GM21423 (cell line): ENCODE measurements around the gene ARID3A.
"Not testable (repeated sequence)": the region's sequence is repeated elsewhere in the genome, so short reads cannot be mapped to it uniquely, and the experiment has no call there.

ENCODE experiments used
- ATAC-seq: cut with Tn5 transposase; IDR thresholded peaks from one replicate; pipeline ENCODE4 v1.9.1; 2021; ENCODE audit warnings: mild to moderate bottlenecking, moderate library complexity; ENCODE audit not compliant: unreplicated experiment

ARID3A gene

DNA sequence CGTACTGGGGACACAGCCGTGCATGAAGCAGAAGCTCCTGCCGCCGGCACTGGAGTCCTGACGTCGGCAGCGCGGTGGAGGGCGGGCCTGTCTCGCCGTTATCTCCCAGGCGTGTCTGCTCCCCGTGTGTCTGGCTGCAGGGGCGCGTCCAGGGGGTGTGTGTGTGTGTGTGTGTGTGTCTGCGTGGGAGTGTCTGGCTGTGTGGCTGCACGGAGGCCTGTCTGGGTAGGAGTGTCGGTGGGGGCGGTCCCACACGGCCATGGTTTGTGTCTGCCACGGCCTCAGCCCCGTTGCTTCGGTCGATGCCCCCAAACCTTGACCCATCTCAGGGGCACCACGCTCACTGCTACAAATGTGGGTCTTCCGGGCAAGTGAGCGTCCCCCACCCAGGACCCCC is 18.3 kb downstream of the ARID3A start:
- ATAC-seq = no peak

DNA sequence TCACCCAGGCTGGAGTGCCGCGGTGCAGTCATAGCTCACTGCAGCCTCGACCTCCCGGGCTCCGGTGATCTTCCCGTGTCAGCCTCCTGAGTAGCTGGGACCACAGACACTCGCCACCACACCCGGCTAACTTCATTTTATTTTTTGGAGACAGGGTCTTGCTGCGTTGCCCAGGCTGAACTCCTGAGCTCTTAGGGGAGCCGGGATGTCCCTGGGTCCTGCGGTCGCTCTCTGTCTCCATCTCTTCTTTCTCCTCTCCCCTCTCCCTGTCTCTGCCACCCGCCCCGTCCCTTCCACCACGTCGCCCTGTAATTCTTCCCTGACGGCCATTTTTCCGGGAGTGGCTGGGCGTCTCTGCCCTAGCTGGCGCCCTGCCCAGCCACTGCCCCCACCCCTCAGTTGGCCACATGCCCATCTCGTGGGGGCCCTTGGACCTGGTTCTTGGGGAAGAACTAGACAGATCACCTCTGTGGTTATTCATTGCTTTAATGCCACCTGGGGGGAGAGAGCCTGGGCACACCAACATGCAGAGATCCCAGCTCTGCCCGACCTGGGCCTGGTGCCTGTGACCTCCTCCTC is 18.9 kb downstream of the ARID3A start:
- no peak for ATAC-seq

DNA sequence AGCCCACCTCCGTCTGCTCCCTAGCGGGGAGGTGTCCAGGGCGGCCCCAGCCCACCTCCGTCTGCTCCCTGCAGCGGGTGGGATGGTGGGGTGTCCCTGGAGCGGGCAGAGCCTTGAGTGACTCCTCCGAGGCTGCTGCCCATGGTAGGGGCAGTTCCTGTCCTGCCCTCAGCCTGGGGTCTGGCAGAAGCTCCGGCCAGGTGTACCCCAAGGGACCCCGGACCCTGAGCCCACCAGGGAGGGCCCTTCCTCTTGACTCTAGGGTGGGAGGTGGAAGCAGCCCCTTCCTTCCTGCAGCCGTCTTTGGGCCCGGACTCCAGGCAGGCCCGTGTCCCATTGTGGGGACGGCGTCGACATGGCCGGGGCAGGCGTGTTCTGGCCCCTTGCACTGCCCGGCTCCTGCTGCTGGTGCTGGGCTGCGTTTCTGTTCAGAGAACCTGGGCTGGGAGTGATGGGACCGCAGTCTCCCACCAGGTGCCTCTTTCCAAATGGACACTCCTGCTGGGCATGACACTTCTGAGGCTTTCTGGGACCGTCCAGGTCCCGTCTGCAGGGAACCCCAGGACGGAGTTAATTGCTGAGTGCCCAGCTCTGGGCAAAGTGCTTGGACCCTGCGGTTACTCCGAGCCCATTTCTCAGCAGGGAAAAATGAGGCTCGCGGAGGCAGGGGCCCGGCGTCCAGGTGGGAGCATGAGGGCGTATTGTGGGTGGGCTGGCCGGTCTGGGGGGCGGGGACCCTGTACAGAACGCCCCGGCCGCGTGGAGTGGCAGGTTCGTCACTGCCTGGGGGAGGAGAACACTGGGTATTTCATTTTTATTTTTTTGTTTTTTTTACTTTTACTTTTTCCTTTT is 19.8 kb downstream of the ARID3A start:
- ATAC-seq = no peak

DNA sequence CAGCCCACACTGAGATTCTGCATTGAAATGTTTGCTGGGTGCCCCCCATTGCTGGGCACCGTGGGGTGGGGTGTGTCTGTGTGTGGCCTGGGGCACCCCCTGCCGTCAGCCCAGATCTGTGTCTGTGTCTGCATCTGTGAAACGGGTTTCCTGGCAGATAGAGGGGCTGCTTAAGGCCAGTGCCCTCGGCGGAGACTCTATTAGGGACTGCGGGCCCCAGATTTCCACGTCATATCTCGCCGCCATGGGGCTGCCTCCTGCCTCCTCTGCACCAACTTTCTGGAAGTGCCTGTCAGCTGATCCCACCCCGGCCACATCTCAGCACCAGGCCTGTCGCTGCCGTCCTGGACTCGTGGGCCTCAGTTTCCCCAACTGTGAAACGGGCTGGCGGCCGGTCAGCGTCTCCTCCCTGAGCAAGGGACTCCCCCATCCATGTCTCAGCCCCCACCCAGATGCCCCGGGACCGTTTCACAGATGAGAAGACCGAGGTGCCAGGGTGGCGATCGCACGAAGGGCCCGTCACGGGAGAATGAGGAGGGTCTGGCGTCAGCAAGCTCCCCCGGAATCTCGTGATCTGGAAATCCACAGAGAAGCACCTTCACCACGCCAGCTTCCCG is 21.4 kb downstream of the ARID3A start:
- ATAC-seq = peak; percentile 15

DNA sequence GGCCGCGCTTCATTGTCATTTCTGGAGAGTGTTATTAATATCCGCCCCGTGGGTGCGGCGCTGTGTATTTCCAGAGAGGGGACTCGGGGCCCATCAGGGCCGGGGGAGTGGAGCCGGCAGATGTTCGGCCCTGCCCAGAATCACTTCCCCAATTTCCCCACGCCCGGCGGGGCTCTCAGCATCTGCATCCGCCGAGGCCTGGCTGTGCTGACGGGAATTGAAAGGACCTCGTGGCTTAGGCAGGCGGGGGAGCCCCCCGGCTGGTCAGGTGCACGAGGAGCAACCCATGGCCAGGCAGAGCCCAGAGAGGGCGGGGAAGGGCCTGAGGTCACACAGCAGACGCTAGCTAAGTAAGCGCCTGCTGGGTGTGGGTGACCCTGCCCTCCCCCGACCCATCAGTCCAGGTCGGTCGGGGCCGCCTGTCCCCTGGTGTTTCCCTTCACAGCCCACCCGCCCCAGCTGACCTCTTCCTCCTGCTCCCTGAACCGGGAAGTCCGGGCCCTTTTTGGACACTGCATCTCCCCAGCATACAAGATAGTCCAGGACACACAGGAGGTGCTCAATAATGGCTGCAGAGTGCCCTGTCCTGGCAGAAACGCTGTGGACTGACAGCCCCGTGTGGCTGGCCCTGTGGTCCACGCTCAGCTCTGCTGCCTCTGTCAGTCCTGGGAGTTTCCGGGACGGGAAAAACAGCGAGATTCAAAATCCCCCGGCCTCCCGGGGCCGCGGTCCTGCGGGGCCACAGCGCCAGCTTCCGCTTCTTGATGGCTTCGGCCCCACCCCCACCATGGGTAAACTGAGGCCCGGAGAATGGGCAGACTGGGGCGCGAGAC is 22.1 kb downstream of the ARID3A start:
- ATAC-seq = peak; percentile 73

DNA sequence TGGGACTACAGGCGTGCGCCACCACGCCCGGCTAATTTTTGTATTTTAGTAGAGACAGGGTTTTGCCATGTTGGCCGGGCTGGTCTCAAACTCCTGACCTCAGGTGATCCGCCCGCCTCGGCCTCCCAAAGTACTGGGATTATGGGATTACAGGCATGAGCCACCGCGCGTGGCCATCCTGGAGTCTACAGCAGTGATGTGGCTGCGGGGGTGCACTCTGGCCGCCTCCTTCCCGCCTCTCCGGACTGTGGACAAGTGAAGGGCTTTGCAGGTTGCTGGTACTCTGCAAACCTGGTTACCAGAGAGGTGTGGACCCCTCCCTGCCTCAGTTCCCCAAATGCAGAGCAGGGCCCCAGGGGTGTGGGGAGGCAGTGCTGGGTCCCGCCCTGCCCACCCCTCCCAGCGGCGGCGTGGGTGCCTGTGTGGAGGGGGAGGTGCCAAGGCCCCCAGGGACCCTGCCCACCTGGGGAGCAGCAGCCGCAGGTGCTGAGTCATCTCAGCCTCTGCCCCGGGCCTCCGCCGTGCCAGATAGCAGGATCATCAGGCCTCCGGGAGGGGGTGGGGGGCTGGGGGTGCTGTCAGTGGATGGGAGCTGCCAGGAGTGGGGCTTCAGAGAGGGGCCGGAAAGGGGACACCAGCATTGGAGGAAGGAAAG is 23.1 kb downstream of the ARID3A start:
- no peak for ATAC-seq

DNA sequence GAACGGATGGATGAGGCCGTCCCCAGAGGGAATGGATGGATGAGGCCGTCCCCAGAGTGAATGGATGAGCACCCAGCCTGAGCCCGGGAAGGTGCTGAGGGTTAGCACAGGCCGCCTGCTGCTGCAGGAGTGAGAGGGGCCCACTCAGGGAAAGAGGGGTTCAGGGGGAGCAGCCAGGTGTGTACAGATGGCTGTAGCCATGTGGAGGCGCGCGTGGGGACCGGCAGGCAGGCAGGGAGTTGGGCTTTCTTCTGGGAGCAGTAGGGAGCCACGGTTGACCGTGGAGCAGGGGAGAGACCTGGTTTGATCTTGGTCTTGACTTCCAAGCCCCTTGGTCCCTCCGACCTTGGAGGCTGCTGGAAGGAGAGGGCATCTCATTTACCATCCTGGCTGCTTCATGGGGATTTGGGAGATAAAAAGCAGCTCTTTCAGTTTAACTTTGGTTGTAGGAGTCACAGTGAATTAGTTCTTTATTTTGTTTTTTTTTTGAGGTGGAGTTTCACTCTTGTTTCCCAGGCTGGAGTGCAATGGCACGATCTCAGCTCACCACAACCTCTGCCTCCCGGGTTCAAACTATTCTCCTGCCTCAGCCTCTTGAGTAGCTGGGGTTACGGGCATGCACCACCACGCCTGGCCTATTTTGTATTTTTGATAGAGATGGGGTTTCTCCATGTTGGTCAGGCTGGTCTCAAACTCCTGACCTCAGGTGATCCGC is 24.7 kb downstream of the ARID3A start:
- no peak for ATAC-seq

DNA sequence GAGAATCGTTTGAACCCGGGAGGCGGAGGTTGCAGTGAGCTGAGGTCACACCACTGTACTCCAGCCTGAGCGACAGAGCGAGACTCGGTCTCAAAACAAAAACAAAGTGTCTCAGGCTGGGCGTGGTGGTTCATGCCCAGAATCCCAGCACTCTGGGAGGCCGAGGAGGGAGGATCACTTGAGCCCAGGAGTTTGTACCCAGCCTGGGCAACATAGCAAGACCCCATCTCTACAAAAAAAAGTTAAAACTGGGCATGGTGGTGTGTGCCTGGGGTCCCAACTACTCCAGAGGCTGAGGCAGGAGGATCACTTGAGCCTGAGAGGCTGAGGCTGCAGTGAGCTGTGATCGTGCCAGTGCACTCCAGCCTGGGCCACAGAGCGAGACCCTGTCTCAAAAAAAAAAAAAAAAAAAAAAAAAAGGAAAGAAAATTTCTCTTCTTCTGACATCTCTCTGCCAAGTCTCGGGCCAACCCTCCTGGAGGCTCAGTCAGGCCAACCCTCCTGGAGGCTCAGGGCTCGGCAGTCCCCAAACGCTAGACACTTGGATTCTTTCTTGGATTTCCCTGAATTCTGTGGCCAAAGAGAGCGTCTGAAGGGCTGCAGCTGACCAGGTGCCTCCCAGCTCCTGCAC is 26.3 kb downstream of the ARID3A start:
- no peak for ATAC-seq

DNA sequence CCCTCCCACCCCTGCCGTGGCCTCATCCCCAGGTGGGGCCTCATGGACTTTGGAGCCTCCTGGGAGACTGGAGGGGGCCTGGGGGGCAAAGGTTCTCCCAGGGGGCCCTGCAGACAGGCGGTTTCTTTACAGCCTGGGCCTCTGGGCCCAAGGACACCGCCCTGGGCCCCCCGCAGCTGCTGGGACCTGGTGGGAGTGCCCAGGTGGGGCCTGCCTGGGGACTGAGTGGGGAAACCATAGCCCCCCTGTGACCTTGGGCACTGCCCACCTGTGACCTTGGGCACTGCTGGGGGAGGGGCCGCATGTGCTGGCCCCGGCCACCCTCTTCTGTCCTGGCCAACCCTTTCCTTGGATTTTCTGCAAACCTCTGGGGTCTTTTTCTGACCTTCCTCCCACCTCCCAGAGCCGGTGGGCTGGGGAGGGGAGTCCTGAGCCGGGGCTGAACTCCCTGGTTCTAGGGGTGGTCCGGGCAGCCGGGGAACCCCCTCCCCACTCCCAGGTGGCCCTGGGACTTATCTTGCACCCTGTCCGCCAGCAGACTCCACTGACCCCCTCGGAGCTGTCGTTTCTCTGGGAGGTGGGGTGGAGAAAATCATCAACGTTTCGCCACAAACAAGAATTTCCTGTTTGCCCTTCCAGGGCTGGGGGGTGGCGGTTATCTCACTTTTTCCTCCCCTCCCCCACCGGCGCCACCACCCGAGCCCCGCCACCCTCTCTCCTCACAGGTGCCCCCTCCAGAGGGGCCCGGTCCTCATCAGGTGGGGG is 27.0 kb downstream of the ARID3A start:
- no peak for ATAC-seq

DNA sequence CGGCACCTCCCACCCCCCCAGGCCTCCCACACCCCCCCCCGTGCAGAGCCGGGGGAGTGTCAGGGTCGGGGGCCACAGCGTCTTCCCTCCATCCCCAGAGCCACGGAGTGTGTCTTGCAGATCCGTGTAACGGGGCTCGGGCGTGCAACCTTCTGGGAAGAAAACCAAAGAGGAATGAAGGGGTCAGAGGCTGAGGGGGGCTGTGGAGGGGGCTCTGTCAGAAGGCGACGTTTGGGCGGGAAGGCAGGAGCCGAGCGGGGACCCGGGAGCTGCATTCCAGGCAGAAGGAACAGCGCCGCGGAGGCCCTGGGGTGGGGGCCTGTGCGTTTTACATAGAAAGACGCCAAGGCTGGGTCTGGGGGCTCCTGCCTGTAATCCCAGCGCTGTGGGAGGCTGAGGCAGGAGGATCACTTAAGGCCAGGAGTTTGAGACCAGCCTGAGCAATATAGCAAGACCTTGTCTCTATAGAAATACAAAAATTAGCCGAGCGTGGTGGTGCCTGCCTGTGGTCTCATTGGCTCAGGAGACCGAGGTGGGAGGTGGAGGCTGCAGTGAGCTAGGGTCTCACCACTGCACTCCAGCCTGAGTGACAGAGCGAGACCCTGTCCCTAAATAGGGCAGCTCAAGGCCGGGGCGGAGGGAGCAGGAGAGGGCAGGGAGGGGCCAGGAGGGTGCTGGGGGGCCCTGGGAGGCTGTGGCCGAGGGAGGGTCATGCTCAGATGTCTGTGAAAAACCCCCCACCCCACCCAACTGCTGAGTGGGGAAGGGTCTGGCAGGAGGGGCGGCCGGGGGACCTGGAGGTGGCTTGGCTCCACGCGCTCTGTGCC is 27.8 kb downstream of the ARID3A start:
- no peak for ATAC-seq

DNA sequence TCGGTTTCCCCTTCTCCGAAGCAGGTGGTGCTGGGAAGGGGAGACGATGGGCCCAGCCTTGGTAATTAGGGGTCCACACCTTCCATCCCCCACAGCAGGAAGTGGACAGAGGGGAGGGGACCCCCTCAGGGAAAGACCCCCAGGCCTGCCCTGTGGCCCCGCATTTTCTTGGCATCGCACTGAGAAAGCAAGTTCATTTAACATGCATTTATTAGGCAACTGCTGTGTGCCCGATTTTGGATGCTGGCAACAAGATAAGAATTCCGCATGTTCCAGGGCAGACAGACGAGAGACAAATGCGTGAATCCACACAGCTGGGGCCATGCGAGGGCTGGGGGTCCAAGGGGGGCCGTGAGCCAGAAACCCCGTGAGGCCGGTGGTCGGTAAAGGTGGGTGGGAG is 28.4 kb downstream of the ARID3A start:
- no peak for ATAC-seq

DNA sequence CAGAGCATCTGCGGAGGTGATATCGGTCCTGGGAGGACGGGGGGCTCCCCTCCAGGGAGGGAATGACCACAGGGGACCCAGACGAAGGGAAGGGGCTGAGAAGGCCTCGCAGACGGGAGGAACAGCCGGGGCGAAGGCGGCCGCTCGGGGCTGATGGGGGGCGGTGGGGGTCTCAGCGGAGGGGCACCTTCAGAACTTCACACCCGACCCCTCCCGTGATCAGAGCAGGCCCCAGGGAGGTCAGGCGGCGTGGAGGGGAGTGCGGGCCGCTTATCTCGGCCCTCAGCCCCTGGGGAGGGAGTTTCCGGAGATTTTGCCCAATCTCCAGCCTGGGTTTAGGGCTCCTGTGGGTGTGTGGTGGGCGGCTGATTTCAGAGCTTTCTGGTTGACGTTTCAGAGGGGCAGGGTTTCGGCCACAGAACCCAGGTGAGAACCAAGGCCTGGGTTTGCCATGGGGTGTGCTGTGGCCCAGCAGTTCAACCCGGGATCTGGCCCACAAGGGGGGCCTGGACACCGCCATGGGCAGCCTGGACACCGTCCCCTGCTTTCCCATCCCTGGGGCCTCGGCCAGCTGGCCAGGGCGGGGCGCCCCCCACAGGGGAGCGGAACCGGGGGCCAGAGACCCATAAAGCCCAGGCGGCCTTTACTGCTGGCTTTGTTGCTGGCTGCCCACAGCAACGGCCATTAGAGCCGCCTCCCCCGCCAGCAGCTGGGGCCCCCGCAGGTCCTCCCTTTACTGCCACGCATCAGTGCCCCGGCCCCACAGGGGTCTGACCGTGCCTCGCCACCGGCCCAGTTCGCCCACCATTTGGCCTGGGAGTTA is 29.0 kb downstream of the ARID3A start:
- ATAC-seq = no peak

DNA sequence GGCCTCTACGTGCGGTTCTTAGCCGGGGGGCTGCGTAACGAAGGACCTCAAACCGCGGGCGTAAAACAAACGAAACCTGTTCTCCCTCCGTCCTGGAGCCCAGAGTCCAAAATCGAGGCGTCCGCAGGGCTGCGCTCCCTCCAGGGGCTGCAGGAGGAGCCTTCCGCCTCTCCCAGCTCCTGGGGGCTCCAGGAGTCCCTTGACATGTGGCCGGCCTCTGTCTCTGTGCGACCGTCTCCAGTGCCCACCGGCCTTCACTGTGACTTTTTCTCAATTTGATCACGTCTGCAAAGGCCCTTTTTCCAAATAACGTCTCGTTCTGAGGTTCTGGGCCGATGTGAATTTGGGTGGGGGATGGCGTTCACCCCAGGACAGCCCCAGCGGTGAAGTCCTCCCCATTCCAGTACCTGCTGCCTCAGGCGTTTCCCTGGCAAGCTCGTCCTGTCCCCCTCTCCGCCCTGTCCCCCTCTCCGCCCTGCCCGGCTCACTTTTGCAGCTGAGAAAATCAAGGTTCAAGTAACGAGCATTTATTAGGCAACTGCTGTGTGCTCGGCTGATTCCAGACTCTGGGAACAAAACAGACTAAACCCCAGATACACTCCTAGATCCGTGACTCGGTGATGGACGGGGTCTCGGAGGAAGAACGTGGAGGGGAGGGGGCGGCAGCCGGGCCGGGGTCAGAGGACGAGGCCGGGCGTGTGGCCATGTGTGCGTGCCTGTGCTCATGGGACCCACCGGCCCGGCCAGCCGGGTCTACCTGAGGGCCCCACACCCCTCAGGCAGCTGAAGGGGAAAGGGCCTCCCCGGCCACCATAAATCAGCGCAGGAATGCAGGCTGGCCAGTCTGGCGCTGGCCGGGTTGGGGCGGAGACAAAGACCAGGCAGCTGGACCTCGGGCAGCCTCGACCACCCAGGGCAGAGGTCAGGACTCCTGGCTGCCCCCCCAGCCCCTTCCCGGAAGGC is 30.2 kb downstream of the ARID3A start:
- ATAC-seq = no peak

DNA sequence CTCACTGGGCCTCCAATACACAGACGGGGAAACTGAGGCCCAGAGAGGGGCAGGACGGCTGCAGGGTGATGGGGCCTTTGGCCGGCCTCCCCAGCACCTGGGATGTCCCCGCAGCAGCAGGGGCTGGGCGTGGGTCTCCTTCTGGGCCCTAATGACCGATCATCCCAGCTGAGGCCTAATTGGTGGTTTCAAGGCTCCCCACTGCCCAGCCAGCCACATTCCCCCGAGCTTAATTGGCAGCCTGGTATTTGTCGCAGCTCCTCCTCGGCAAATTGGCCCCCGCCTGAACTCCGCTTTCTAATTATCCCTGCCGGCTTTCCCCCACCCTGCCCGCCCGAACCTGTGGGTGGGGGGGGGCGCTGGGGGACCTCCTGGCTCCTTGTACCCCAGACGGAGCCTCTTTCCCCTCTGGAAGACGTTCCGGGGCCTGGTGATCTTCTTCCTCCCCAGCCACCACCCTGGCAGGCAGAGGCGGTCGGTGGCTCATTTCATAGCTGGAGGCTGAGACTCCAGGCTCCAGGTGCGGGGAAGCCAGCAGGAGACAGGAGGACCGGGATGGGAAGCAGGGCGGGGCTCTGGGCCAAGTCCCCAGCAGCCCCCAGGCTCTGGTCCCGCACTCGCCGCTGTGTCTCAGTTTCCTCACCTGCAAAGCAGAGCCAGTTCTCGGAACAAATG is 31.1 kb downstream of the ARID3A start:
- ATAC-seq = no peak

DNA sequence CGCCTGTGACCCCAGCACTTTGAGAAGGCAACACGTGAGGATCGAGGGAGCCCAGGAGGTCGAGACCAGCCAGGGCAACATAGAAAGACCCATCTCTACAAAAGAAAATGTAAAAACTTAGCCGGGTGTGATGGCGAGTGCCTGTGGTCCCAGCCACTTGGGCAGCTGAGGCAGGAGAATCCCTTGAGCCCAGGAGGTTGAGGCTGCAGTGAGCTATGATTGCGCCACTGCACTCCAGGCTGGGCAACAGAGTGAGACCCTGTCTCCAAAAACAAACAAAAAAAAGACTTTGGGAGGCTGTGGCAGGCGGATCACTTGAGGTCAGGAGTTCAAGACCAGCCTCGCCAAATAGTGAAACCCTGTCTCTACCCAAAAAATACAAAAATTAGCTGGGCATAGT is 31.7 kb downstream of the ARID3A start:
- ATAC-seq = not testable (repeated sequence)
